ENCODE data around the gene SPSB2. TPM values are rescaled to one million over a fixed set of nuclear protein-coding genes. Genes with fewer than 3 reads are reported as not detected.
A peak's percentile ranks its signal among the peaks of the same experiment; 100 is the strongest.
"Not testable (repeated sequence)": the region's sequence is repeated elsewhere in the genome, so short reads cannot be mapped to it uniquely, and the experiment has no call there.

The SPSB2 gene
- total RNA-seq, 3 donors from 2014 or later = 9.0 to 13.4 (median 12.7) TPM

DNA sequence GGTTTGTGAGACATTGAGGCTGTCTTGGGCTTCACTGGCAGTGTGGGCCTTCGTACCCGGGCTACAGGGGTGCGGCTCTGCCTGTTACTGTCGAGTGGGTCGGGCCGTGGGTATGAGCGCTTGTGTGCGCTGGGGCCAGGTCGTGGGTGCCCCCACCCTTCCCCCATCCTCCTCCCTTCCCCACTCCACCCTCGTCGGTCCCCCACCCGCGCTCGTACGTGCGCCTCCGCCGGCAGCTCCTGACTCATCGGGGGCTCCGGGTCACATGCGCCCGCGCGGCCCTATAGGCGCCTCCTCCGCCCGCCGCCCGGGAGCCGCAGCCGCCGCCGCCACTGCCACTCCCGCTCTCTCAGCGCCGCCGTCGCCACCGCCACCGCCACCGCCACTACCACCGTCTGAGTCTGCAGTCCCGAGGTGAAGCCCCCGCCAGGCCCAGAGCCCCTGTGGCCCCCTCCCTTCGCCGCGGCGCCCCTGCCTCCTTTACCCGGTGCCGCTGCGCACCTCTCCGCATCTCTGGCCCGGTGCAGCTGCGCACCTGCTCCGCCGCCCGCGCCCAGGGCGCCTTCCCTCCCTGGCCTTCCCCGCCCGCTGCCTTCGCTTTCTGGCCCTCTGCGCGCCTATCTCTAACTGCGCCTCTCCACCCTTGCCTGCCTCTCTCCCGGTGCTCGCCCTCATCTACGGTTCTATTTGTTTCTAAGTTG, 41.3 kb upstream of the SPSB2 start, which contains the start of gene ENO2:
TSS of gene ENO2 (plus strand) at position 335 of the 701 bp plus-strand sequence. CDS start 1,253 bp downstream, outside the sequence.
- Histone ChIP-seq H3K9me3 (no peaks in the 10 kb centered on the region), H3K4me1 (peaks cover 0 to 5% of the 10 kb centered on the region in 2 donors), H3K27ac (peak within 1 kb of the TSS; percentile 81 to 93), H3K27me3 (no peaks in the 10 kb centered on the region), H3K4me3 (peak within 1 kb of the TSS; percentile 59 to 87 (median 70)), H3K36me3 (no peaks in the 10 kb centered on the region)
- intact Hi-C loops (cut with DNase I; ENCODE audit: low total_unique reads) = no loop called here
- no peak for DNase-seq (ENCODE audit: low spot score in 2 of 2)
- TF ChIP-seq CTCF (IDR thresholded peaks at IDR 0.05) (no peak), POLR2A (IDR thresholded peaks at IDR 0.05) (no peak), POLR2AphosphoS5 (IDR thresholded peaks at IDR 0.05) (no peak)

DNA sequence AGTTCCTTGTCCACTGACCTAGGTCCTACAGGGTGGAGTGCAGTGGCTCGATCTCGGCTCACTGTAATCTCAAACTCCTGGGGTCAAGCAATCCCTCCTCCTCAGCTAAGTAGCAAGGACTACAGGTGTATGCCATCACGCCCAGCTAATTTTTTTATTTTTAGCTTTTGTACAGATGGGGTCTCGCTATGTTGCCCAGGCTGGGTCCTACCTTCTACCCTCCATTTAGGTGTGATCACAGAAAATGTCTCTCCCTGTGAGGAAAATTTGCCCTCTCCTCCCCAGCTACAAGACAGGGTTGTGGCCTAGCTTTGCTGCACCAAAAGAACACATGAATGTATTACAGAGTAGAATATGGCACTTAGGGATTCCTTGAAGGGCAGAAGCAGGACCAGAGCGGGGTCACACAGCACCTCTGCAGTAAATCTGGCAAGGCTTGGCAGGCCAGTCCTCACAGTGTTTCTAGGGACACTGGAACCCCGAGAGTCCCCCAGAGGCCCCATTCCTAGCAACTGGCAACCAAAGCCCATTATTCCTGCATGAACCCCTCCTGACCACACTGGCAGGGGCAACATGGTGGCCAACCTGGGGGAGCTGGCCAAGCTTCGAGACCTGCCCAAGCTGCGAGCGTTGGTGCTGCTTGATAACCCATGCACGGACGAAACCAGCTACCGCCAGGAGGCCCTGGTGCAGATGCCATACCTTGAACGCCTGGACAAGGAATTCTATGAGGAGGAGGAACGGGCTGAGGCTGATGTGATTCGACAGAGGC, 39.2 kb upstream of the SPSB2 start:
- no peaks in the 10 kb centered on the region for H3K9me3 ChIP-seq
- H3K4me3 ChIP-seq = no peak overlapping the region
- DNase-seq (ENCODE audit: low spot score in 2 of 2) = no peak
- H3K27ac ChIP-seq = no peak overlapping the region
- intact Hi-C loops (cut with DNase I; ENCODE audit: low total_unique reads) = no loop called here
- H3K27me3 ChIP-seq = no peaks in the 10 kb centered on the region
- H3K36me3 ChIP-seq = no peaks in the 10 kb centered on the region
- H3K4me1 ChIP-seq = peaks cover 0 to 5% of the 10 kb centered on the region in 2 donors
- TF ChIP-seq POLR2AphosphoS5 (IDR thresholded peaks at IDR 0.05) (no peak), CTCF (IDR thresholded peaks at IDR 0.05) (no peak), POLR2A (IDR thresholded peaks at IDR 0.05) (no peak)

DNA sequence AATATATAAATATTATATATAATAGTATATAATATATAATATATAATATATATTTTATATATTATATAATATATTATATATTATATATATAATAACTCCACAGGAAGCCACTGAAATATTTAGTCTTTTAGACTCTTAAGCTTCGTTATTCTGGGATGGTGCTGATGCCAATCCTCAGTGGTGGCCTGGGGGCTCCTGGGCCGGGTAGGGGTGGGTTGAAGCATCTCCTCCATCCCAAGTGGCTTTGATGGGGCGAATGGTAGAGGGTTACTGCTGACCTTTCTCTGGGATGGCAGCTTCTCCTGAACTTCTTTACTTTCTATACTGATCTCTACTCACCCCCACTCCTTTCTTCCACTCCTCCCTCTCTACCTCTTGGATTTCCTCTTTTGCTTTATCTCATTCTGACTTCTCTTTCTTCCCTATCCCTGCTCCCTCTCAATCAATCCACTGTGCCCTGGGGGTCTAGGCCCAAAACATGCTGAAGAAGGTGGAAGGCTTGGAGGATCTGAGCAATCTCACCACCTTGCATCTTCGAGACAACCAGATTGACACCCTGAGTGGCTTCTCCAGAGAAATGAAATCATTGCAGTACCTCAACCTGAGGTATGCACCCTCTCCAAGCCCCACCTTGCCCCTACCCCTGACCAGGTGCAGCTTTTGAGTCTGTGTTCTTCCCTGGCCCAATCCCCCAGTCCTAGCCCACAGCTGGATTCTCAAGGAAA, 36.5 kb upstream of the SPSB2 start:
- DNase-seq (ENCODE audit: low spot score in 2 of 2) = no peak

GRCh38 chr12:6908141-6908540, 35.0 kb upstream of the SPSB2 start:
- DNase-seq (ENCODE audit: low spot score in 2 of 2); H3K4me1 ChIP-seq; intact Hi-C loops (cut with DNase I; ENCODE audit: low total_unique reads); H3K4me3 ChIP-seq; H3K27ac ChIP-seq; H3K27me3 ChIP-seq; H3K36me3 ChIP-seq; H3K9me3 ChIP-seq: not testable (repeated sequence)

More for the DNA sequence above, 36.5 kb upstream of the SPSB2 start:
- TF ChIP-seq CTCF (IDR thresholded peaks at IDR 0.05) (no peak), POLR2AphosphoS5 (IDR thresholded peaks at IDR 0.05) (no peak), POLR2A (IDR thresholded peaks at IDR 0.05) (no peak)
- H3K4me1 ChIP-seq = peaks cover 0 to 5% of the 10 kb centered on the region in 2 donors
- no peak overlapping the region for H3K27ac ChIP-seq
- H3K36me3 ChIP-seq = no peaks in the 10 kb centered on the region
- no peaks in the 10 kb centered on the region for H3K27me3 ChIP-seq
- no peaks in the 10 kb centered on the region for H3K9me3 ChIP-seq
- H3K4me3 ChIP-seq = no peak overlapping the region
- intact Hi-C loops (cut with DNase I; ENCODE audit: low total_unique reads) = no loop called here

- H3K36me3 ChIP-seq = no peaks in the 10 kb centered on the region
- peak overlapping the region; percentile 93 to 94 for H3K27ac ChIP-seq
- intact Hi-C loops (cut with DNase I; ENCODE audit: low total_unique reads) = no loop called here
- peak overlapping the region in 2 of 3 donors; percentile 72 to 77 for H3K4me3 ChIP-seq
- no peaks in the 10 kb centered on the region for H3K27me3 ChIP-seq
- no peak for DNase-seq (ENCODE audit: low spot score in 2 of 2)
- no peak for TF ChIP-seq CTCF (IDR thresholded peaks at IDR 0.05)
- no peak for TF ChIP-seq POLR2A (IDR thresholded peaks at IDR 0.05)
- no peak for TF ChIP-seq POLR2AphosphoS5 (IDR thresholded peaks at IDR 0.05)
- no peaks in the 10 kb centered on the region for H3K9me3 ChIP-seq
- H3K4me1 ChIP-seq = no peaks in the 10 kb centered on the region
Observed at GRCh38 chr12:6905414-6906040, 32.4 kb upstream of the SPSB2 start.

Data from breast epithelium (tissue), 4 donors.